HG02981 (cell line): ENCODE results near the gene GPR31.

Experiments used
- ATAC-seq: cut with Tn5 transposase; IDR thresholded peaks from one replicate; pipeline ENCODE4 v1.9.1; 2021; ENCODE audit warnings: mild to moderate bottlenecking, moderate library complexity; ENCODE audit not compliant: unreplicated experiment

The GPR31 gene

DNA sequence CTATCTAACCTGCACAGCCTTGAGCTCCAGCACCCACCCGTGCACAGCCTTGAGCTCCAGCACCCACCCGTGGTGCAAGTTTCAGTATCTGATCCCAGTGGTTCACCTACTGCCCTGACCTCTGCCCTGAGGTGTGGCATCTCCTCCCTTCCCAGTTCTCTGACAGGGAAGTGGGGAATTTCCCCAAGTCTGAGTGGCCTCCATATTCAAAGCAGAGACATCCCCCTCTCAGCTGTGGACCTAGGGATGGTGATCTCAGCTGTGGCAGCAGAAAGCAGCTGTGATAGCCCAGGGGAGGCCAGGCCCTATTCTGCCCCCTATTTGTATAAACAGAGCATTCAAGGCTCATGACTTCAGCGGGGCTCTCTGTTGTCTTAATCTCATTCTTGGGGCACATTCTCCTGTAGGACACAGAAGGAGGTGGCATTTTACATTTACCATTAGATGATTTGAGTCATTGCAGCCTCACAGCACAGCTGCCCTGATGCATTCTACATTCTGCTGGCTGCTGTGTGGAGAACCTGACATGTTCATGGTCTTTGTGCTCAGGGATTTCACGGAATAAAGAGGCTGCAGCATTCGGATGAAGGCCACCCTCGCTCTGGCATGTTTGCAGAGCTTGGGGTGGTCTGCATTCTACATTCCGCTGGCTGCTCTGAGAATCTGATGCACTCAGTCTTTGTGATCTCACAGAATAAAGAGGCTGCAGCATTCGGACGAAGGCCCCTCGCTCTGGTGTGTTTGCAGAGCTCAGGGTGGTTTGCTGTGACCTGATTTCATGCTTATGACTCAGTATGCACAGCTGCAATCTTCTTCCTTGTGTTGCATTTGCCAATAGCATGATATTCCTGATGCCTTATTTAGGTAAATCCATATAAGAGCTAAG, 16.9 kb downstream of the GPR31 start:
- ATAC-seq, result no peak

DNA sequence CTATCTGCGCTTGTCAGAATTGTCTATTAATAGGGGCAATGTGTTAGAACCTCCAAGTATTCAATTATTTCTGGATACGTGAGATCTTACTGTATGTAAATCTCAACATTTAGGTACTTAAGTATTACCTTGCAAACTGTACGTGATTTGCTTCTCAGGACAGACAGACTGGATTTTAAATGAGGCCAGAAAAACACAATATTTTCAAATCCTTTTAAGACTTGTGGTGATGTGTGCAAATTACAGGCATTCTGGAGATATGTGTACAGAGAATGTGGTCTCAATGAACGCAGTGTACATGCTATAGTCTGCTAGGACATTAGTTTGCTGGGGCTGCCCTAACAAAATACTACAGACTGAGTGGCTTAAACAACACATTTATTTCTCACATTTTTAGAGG, 18.0 kb downstream of the GPR31 start:
- ATAC-seq, result no peak

DNA sequence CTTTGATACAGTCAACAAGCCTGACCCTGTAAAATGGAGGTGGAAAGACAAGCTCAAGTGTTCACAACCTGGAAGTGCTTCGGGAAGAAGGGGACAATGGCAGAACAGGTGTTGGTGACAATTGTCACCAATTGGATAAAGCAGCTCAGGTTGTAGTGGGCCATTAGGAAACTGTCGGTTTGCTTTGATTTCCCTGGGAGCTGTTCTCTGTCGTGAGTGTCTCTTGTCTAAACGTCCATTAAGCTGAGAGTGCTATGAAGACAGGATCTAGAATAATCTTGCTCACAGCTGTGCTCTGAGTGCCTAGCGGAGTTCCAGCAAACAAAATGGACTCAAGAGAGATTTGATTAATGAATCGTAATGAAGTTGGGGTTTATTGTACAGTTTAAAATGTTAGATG, 19.9 kb downstream of the GPR31 start:
- no peak for ATAC-seq

DNA sequence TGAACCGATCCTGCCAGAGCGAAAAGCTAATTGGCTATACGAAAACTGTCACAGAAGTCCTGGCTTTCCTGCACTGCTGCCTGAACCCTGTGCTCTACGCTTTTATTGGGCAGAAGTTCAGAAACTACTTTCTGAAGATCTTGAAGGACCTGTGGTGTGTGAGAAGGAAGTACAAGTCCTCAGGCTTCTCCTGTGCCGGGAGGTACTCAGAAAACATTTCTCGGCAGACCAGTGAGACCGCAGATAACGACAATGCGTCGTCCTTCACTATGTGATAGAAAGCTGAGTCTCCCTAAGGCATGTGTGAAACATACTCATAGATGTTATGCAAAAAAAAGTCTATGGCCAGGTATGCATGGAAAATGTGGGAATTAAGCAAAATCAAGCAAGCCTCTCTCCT, 20.7 kb downstream of the GPR31 start:
- ATAC-seq, result no peak

DNA sequence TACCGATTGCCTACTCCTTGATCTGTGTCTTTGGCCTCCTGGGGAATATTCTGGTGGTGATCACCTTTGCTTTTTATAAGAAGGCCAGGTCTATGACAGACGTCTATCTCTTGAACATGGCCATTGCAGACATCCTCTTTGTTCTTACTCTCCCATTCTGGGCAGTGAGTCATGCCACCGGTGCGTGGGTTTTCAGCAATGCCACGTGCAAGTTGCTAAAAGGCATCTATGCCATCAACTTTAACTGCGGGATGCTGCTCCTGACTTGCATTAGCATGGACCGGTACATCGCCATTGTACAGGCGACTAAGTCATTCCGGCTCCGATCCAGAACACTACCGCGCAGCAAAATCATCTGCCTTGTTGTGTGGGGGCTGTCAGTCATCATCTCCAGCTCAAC, 21.4 kb downstream of the GPR31 start:
- ATAC-seq, result no peak

DNA sequence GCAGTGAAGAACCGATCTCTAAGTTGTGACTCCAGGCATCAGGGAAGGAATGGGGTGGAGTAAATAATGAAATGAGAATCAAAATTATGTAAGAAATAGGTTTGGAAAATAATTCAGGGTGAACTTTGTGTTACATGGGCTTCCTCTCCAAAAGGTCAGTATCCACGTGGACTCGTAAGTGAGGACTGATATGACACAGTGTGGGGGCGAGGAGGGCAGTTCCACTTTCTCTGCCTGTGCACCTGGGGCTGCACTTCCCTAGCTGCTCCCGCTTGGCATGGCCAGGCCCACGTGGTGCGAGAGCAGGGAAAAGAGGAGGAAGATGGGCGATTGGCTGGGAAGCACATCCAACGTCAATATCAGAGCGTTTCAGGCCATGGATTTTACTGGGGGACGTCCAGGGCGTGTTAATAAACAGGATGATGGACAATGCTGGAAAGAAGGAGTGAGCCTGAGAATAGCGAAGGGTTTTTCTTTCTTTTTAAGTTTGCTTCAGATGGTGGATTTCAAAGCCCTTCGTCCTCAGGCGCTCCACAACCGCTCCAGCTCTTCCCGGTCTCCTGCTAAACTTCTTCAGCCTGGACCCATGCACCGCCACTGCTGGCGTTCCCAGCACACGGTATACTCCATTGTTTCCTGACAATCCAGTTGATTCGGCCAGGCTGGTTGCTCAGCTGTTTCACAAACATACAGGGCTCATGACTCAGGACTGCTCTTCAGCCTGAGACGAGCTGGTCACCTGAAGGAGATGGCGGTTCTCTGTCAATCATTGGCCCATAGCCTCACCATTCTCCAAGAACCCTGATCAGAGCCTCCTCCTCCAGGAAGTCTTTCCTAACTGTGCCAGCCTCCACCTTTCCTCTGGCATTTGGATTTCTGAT, 23.1 kb downstream of the GPR31 start:
- ATAC-seq, result no peak

DNA sequence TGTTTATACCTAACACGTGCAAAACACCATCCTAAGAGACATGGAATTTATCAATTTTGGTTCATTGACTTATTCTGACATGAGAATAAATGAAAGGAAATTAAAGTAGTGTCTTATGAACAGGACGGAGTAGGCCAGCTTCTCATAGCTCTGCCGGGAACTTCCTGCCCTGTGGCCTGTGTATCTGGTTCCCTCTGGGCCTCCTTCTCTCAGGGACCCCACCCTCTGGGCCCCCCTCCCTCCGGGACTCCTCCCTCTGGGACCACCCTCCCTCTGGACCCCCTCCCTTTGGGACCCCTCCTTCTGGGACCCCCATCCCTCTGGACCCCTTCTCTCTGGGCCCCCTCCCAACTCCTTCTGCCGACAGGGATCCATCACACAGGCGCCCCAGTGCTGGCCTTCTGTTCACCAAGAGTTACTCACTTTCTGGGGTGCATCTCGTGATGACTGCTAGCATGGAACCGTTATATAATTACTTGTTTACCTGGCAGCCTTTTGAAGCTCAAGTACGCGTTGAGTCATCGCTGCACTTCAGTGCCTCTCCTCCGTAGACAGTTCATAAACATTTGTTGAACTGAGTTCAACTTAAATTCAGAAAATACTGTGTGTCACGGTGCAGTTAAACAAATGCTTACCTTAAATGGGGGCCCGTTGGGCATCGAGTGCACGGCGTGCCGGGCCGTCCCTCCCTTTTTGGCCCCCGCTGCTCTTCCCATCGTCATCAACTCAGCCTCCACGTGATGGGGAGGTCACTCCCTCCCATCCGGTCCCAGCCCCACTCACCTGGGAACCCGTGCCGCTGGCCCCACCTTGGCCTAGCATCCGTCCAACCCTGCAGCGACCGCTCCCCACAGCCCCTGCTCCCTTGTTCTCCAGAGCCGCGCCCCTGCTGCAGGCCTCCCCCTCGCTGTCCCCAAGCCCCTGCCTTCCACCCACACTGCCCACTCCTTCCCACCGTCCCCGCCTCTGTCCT, 26.8 kb downstream of the GPR31 start:
- ATAC-seq, result no peak

DNA sequence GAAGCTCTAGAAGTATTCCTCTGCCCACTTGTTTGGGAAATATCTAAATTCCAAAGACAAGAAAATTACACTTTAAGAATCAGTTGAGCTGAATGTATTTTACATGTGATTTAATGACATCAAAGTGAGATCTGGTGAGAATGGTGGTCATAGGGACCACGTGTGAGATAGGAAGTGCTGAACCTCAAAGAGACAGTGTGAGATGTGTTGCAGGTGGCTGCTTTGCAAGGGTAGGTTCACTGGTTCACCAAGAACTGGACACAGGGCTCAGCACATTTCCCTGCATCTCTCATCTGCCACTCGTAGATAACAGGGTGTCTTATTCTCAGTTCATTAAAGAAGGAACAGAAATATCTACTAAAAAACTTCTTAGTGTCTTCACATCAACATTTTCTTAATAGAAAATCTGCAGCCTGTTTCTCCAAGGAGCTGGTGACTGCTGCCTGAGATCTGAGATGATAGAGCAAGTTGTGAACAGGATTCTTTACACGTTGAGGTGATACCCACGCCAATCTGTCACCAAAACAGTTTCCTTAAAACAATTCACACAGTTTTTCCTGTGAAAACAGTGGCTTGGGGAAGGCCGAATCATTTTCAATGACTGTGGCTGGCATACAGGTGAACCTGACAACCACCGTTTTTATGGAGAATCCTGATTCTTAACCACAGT, 27.6 kb downstream of the GPR31 start:
- ATAC-seq, result peak; percentile 57

DNA sequence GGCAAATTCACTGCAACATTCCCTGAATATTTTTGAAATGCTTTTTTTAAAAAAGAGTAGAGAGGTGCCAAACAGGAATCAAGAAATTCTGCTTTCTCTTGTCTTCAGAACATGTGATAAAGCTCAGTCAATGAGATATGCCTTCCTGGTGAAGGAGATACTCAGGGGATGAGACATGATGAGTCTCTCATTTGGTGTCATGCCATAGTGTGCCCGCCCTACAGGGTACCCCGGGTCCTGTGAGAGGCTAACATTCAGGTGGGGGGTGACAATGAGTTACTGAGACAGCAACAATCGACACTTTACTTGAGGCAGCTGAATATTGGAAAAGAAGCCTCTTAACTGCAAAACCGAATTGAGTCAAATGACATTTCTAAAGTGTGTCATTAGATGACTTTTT, 28.2 kb downstream of the GPR31 start:
- ATAC-seq, result no peak

DNA sequence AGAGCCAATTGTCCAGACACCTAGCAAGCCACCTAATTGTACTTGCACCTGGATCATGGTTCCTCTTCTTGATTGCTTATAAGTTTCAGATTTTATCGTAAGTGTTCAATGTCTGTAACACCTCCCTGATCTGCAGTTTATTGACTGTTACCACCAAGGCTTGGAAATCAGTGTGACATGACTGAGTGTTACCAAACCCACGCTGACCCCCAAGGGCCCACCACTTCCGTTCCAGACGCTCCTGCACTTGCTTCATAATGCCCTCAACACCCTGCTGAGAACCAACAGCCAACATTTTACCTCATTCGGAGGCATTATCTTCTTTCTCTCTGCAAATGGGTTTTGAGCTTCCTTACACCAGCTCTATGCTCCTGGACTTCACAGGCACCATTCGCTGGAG, 28.6 kb downstream of the GPR31 start:
- no peak for ATAC-seq

DNA sequence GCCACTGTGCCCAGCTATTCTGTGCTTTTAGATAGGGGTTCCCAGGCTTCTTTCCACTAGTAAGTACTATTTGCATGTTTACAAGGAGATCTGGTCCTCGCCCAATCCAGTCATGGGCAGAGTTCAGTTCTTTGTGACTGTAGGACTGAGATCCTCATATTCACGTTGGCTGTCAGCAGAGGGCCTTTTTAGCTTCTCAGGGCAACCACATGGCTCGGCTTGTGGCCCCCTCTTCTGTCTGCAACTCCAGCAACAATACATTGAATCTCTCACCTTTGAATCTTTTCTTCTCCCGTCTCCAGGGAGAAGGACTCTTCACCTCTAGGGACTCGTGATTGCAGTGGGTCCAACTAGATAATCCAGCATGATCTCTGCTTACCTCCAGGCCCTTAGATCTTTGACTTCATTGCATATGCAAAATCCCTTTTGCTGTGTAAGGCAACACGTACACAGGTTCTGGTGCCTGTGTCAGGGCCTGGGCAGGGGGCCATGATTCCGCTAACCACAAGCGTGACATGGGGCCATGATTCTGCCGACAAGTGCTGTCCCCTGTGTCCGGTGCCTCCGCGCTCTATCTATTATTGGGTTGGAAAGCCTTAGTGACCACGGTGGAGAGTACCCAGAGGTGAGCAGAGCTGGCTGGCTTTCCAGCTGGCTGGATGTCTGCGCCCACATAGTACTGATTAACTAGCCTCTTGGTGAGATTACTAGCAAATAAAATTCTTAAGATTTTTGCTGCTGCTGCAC, 29.8 kb downstream of the GPR31 start:
- ATAC-seq, result peak; percentile 48

DNA sequence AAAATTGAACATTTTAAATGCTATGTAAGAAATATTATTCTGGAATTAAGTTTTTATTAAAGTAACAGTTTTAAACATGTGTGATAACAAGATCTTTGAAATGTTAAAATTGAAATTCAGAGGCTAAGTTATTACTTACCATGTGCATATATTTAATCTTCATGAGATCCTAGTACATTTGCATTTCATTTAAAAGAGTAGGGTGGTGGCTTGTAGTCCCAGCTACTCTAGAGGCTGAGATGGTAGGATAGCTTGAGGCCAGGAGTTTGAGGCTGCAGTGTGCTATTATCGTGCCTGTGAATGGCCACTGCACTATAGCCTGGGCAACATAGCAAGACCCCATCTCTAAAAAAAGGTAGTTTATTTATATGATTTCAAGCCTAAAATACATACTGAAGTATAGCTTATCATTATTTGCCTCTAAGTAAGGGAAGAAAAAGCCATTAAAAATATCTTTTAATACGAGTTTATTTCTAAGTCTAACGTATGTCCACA, 31.9 kb downstream of the GPR31 start:
- ATAC-seq, result no peak

DNA sequence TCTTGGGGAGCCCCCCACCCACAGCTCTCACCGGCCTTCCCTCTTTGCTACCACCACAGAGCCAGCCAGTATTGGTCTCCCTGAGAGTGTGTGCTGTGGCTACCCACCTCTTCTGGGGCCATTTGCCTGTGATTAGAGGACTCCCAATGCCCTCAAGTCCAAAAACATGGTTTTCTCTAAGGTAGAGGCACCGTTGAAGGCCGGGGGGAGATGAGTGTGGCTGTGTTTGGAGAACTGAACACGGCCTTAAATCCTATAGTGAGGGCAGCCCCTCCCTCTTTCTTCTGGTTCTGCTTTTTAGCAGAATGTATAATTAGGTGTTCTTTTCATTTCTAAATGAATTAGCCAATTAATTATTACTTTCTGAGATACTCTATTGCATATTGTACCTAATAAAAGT, 32.4 kb downstream of the GPR31 start:
- no peak for ATAC-seq

DNA sequence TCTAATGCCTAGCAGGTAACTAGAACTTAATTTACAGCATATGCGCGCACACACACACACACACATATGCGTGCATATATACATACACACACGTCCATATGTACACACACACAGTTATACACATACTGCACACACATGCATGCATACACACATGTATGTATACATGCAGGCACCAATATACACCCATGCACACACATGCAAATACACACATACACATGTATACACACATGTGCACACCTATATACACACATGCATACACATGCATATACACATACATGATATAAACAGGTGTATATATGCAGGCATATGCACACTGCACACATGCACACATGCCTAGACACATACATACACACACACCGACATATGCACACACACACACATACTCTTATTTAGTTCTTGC, 33.0 kb downstream of the GPR31 start:
- ATAC-seq, result no peak

DNA sequence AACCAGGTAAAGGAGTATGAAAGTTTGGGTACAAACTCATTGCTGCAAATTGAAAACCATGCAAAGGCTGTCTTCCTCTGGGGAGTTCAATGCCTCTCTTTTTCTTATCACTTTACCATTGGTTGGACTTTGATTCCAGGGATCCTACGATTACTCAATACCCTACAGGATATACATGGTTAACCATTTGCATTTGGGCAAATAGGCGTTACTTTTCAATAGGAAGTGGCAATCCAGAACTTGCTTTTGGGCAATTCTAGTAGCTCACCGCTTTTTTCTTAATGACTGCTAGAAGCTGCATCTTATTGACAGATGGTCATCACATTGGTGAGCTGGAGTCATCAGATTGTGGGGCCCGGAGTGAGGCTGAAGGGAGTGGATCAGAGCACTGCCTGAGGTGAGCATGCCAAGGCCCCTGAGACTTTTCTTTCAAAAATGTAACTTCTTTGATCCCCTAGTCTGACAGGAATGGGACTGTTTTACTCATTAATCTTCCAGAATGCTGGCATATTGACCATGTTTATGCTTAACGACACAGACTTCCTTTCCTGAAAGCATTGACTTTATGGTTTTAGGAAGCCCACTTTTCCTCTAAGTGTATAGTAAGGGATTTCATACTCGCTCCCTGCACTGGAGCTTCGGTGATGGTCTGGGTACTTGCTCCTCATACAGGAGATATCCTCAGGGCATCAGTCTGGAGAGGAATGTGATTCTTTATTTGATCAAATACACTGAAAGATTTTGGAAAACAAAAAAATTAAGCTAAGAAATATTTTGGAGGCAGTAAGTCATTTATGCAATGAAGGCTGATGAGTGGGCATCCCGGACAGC, 34.7 kb downstream of the GPR31 start, which contains the start of gene CCR6:
CCR6 (plus strand) TSS at position 270 of the 831 bp plus-strand sequence. CDS start 13,039 bp downstream, outside the sequence.
- ATAC-seq, result peak; percentile 23

DNA sequence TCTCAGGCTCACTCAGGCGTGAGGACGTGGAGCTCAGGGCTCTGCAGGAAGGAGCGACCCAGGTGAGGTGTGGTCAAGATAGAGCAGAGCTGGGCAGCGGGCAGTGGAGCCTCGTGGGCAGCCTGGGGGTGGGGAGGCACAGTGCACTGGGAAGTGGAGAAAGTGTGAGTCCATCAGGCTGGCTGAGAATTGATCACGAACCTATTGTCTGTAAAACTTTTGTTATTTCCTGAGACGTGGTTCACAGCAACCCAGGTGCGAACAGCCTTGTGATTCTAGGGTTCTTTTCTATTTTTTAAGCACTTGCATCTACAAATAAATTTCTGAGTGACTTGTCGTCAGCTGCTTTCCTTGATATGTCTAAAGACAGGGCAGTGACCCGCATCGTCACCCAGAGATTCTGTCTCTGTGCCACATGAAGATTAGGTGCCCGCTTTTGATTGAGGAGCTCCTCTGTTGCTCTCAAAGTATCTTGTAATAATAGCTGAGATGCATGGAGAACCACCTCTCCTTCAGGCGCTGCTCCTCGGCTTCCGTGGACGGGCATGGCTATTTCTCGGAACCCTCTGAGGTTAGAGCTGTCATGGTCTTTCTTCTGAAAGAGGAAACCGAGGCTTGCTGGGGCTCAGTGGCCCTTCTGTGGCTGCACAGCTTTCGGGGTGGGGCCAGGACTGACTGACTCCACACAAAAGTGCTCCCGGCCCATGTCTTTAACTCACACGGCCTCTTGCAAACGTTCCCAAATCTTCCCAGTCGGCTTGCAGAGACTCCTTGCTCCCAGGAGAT, 35.5 kb downstream of the GPR31 start:
- no peak for ATAC-seq

DNA sequence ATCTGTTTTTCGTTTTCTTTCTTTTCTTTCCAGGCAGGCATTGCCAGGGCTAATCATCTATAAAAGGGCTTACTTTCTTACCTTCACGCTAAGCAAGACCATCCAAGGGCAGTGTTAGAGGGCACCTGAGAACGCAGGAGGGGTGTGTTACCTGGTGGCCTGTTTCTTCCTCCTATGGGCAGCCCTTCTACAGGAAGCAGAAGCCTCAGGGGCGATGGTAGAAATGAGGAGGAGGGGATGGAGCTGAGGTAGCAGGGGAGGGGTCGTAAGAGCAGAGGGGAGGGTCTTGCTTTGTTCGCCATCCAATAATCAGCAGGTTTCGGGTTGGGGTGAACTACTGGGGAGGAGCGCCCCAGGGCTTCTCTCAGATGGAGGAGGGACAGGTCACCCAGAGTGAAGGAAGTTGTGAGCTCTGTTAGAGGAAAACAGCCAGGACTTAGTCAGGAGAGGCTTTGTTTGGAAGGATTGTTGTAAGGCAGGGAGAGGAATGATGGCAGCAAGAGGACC, 36.4 kb downstream of the GPR31 start:
- ATAC-seq, result no peak

DNA sequence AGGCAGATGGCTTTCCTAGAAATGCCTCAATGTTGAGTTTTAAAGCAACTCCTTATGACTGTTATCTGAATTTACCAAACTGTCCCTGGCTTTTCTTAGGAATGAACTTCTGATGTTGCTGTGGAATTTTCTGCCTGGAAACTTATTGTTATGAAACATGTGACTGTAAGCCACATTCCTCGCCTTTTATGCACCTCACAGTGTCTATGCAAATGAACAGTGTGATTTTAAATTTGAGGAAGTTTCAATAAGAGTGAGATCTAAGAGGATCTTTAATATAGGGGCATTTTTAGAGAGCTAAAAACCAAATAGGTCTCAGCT, 37.2 kb downstream of the GPR31 start:
- ATAC-seq, result no peak
